Kidney epithelial cell (primary cell): ENCODE data around the gene STIM2. TPM values are rescaled to one million over a fixed set of nuclear protein-coding genes. Genes with fewer than 3 reads are reported as not detected.
"Not testable (repeated sequence)": the region's sequence is repeated elsewhere in the genome, so short reads cannot be mapped to it uniquely, and the experiment has no call there.

Source experiments
- DNase-seq: peaks from one replicate; pipeline ENCODE4 v3.0.0-alpha.2; 2010; ENCODE audit warnings: low read depth
- H3K27me3 ChIP-seq: 2 replicates; pipeline ENCODE4 v1.6.0; 2011; ENCODE audit warnings: low read length; ENCODE audit not compliant: control insufficient read depth, insufficient read depth
- H3K36me3 ChIP-seq: 2 replicates; pipeline ENCODE4 v1.5.1; 2011; ENCODE audit warnings: low read length; ENCODE audit not compliant: control insufficient read depth, insufficient read depth
- H3K4me3 ChIP-seq: 2 replicates; pipeline ENCODE4 v1.5.1; 2011; ENCODE audit warnings: low read depth, mild to moderate bottlenecking, control low read depth, low read length
- CTCF ChIP-seq: IDR thresholded peaks from 2 replicates; pipeline ENCODE4 v1.5.1; 2011; ENCODE audit warnings: mild to moderate bottlenecking, moderate library complexity, low read length, control low read depth, inconsistent platforms; ENCODE audit not compliant: insufficient read depth, poor library complexity, severe bottlenecking
- total RNA-seq: library from RNA; depleted of rRNA; stranded (reverse); fragments of >200 nt; gene quantifications from 2 replicates; pipeline ENCODE4 v1.2.3, GENCODE V29; 2015

Gene STIM2
- total RNA-seq, 1 donor from 2014 or later, result 12.0 TPM

GRCh38 chr4:27023366-27023765 lies 162.7 kb downstream of the STIM2 start:
- H3K4me3 ChIP-seq, result no peak overlapping the region
- no peak for TF ChIP-seq CTCF

GRCh38 chr4:27024805-27025204 lies 164.2 kb downstream of the STIM2 start:
- DNase-seq, result no peak
- no peak for TF ChIP-seq CTCF
- Histone ChIP-seq H3K36me3 (no peaks in the 10 kb centered on the region), H3K4me3 (no peak overlapping the region), H3K27me3 (no peaks in the 10 kb centered on the region)

More at GRCh38 chr4:27023366-27023765, 162.7 kb downstream of the STIM2 start:
- no peak for DNase-seq
- Histone ChIP-seq H3K27me3 (no peaks in the 10 kb centered on the region), H3K36me3 (no peaks in the 10 kb centered on the region)

- no peak overlapping the region for H3K4me3 ChIP-seq
- no peak for TF ChIP-seq CTCF
- no peaks in the 10 kb centered on the region for H3K36me3 ChIP-seq
- no peak for DNase-seq
- H3K27me3 ChIP-seq, result no peaks in the 10 kb centered on the region
These were observed 166.8 kb downstream of the STIM2 start for GRCh38 chr4:27027428-27027827.

- DNase-seq, H3K4me3 ChIP-seq, H3K27me3 ChIP-seq, H3K36me3 ChIP-seq: not testable (repeated sequence)
These were observed 174.5 kb downstream of the STIM2 start for GRCh38 chr4:27035127-27035526.

GRCh38 chr4:27040356-27040755 lies 179.7 kb downstream of the STIM2 start:
- Histone ChIP-seq H3K36me3 (no peaks in the 10 kb centered on the region), H3K27me3 (no peaks in the 10 kb centered on the region), H3K4me3 (no peak overlapping the region)
- DNase-seq, result no peak
- TF ChIP-seq CTCF, result no peak

GRCh38 chr4:27042411-27042810 lies 181.8 kb downstream of the STIM2 start:
- Histone ChIP-seq H3K27me3 (no peaks in the 10 kb centered on the region), H3K36me3 (no peaks in the 10 kb centered on the region), H3K4me3 (no peak overlapping the region)
- no peak for TF ChIP-seq CTCF
- no peak for DNase-seq

- DNase-seq, result no peak
- no peaks in the 10 kb centered on the region for H3K36me3 ChIP-seq
- H3K4me3 ChIP-seq, result no peak overlapping the region
- H3K27me3 ChIP-seq, result no peaks in the 10 kb centered on the region
- TF ChIP-seq CTCF, result no peak
These were observed 182.6 kb downstream of the STIM2 start for GRCh38 chr4:27043200-27043599.
